GM19351 (cell line): ENCODE results near the gene ZNF638.
"Not testable (repeated sequence)": the region's sequence is repeated elsewhere in the genome, so short reads cannot be mapped to it uniquely, and the experiment has no call there.

ENCODE experiments used
- ATAC-seq: cut with Tn5 transposase; IDR thresholded peaks from one replicate; pipeline ENCODE4 v1.9.1; 2021; ENCODE audit warnings: mild to moderate bottlenecking, moderate library complexity; ENCODE audit not compliant: unreplicated experiment

The ZNF638 gene

GRCh38 chr2:71331331-71331580, 326 bp upstream of the ZNF638 start:
- not testable (repeated sequence) for ATAC-seq

GRCh38 chr2:71332435-71332796, 834 bp downstream of the ZNF638 start:
- ATAC-seq: no peak

- no peak for ATAC-seq
Measured at GRCh38 chr2:71333619-71334018, 2.0 kb downstream of the ZNF638 start.

GRCh38 chr2:71336384-71336783, 4.8 kb downstream of the ZNF638 start:
- ATAC-seq: no peak

- ATAC-seq: no peak
Measured at GRCh38 chr2:71336802-71337201, 5.2 kb downstream of the ZNF638 start.

- no peak for ATAC-seq
Measured at GRCh38 chr2:71337776-71338175, 6.2 kb downstream of the ZNF638 start.

GRCh38 chr2:71339685-71340084, 8.1 kb downstream of the ZNF638 start:
- ATAC-seq: no peak

GRCh38 chr2:71340176-71340575, 8.6 kb downstream of the ZNF638 start:
- ATAC-seq: no peak

GRCh38 chr2:71341645-71342044, 10.1 kb downstream of the ZNF638 start:
- ATAC-seq: no peak

- ATAC-seq: no peak
Measured at GRCh38 chr2:71346065-71346464, 14.5 kb downstream of the ZNF638 start.

- ATAC-seq: no peak
Measured at GRCh38 chr2:71347517-71347916, 15.9 kb downstream of the ZNF638 start.

GRCh38 chr2:71348302-71348701, 16.7 kb downstream of the ZNF638 start:
- no peak for ATAC-seq

GRCh38 chr2:71353248-71353647, 21.7 kb downstream of the ZNF638 start:
- ATAC-seq: peak; percentile 91

- no peak for ATAC-seq
Measured at GRCh38 chr2:71358931-71359671, 27.5 kb downstream of the ZNF638 start.

- ATAC-seq: no peak
Measured at GRCh38 chr2:71360434-71360975, 28.9 kb downstream of the ZNF638 start.

GRCh38 chr2:71361631-71362030, 30.0 kb downstream of the ZNF638 start:
- ATAC-seq: no peak

GRCh38 chr2:71362447-71362846, 30.9 kb downstream of the ZNF638 start:
- no peak for ATAC-seq

- no peak for ATAC-seq
Measured at GRCh38 chr2:71370015-71370414, 38.4 kb downstream of the ZNF638 start.

- ATAC-seq: no peak
Measured at GRCh38 chr2:71372042-71372441, 40.5 kb downstream of the ZNF638 start.

- ATAC-seq: no peak
Measured at GRCh38 chr2:71379086-71379485, 47.5 kb downstream of the ZNF638 start.

- no peak for ATAC-seq
Measured at GRCh38 chr2:71380665-71381064, 49.1 kb downstream of the ZNF638 start.

- ATAC-seq: no peak
Measured at GRCh38 chr2:71385012-71385411, 53.4 kb downstream of the ZNF638 start.

- no peak for ATAC-seq
Measured at GRCh38 chr2:71388214-71388613, 56.6 kb downstream of the ZNF638 start.
